ENCODE results near the gene C9orf78. TPM values are rescaled to one million over a fixed set of nuclear protein-coding genes. Genes with fewer than 3 reads are reported as not detected.

Gene C9orf78
- total RNA-seq, 1 experiment from 2014 or later, result 37.5 TPM

- no peak overlapping the region for H4K8ac ChIP-seq (replicated peaks; ENCODE audit: insufficient read length, low read depth, low read length)
- H3K27me3 Mint-ChIP-seq (ENCODE audit: low read depth), result no peaks in the 10 kb centered on the region
- peaks cover 2% of the 10 kb centered on the region; the same call in 1 of the 2 replicates for H3K4me1 ChIP-seq (ENCODE audit: insufficient read depth, low read length)
- H3K4me1 Mint-ChIP-seq, result peaks cover 17 to 26% of the 10 kb centered on the region in 2 experiments
- H2AFZ ChIP-seq (ENCODE audit: low read length), result no peak overlapping the region
- H2BK12ac ChIP-seq (ENCODE audit: insufficient read length, low read depth, low read length), result no peak overlapping the region
- WGBS (ENCODE audit: extremely low coverage, insufficient read length, low lambda C conversion rate), result no CpG with 5 or more reads among the region's 28 CpGs
- H3K79me2 ChIP-seq (ENCODE audit: insufficient read depth, low read length), result no peaks in the 10 kb centered on the region
- H3K27me3 ChIP-seq (ENCODE audit: insufficient read depth, low read length), result no peaks in the 10 kb centered on the region
- no peak overlapping the region for H4K5ac ChIP-seq (ENCODE audit: insufficient read length, low read depth, low read length)
- H2BK120ac ChIP-seq (ENCODE audit: low read depth, low read length, poor library complexity, severe bottlenecking), result no peak overlapping the region
- H3K18ac ChIP-seq (ENCODE audit: insufficient read length, low read depth, low read length), result no peak overlapping the region
- H3K9me3 Mint-ChIP-seq, result no peaks in the 10 kb centered on the region
- no peak overlapping the region for H3T11ph ChIP-seq (ENCODE audit: low read length)
- no peak overlapping the region for H2AK5ac ChIP-seq (ENCODE audit: insufficient read length, low read length)
- H3K56ac ChIP-seq (ENCODE audit: insufficient read length, low read depth, low read length), result no peak overlapping the region
- no peak overlapping the region for H2BK5ac ChIP-seq (ENCODE audit: insufficient read length, low read length)
- no peaks in the 10 kb centered on the region for H4K20me1 ChIP-seq (ENCODE audit: control insufficient read depth, insufficient read depth, insufficient read length)
- peak overlapping the region; percentile 27 to 72 (median 39); a peak in 1 of 7 replicates for H3K27ac Mint-ChIP-seq
- peaks cover 0 to 12% (median 6%) of the 10 kb centered on the region in 3 experiments; a peak in 4 of 7 replicates for H3K36me3 Mint-ChIP-seq (ENCODE audit: insufficient read depth in 1 of 3, low read depth in 3 of 3)
- H3K79me1 ChIP-seq (ENCODE audit: insufficient read depth, low read depth, low read length, poor library complexity, severe bottlenecking), result no peaks in the 10 kb centered on the region
- TF ChIP-seq CTCF (conservative IDR thresholded peaks at IDR 0.05), result no peak
- no peak overlapping the region for H3K27ac ChIP-seq (ENCODE audit: insufficient read length, low read depth, low read length)
- no peak overlapping the region for H3K4me2 ChIP-seq (ENCODE audit: insufficient read depth, insufficient read length, low read length)
- no peak overlapping the region for H3K4ac ChIP-seq (ENCODE audit: low read depth, low read length)
- H3K14ac ChIP-seq (ENCODE audit: insufficient read depth, low read length), result no peak overlapping the region; the same call in 1 of the 2 replicates
- no peak overlapping the region for H3K9ac ChIP-seq (ENCODE audit: extremely low read depth, insufficient read length, low read length)
- H2BK15ac ChIP-seq (ENCODE audit: low read depth, low read length), result no peak overlapping the region
- H3K9me3 ChIP-seq (ENCODE audit: control insufficient read depth, low read depth, low read length), result no peaks in the 10 kb centered on the region
- no peak overlapping the region for H3K23ac ChIP-seq (ENCODE audit: insufficient read length, low read depth, low read length)
- H3K23me2 ChIP-seq (ENCODE audit: insufficient read length, low read depth, low read length, poor library complexity, severe bottlenecking), result no peaks in the 10 kb centered on the region
- H3K4me3 Mint-ChIP-seq, result no peak overlapping the region
- H2BK20ac ChIP-seq (ENCODE audit: low read depth, low read length, poor library complexity, severe bottlenecking), result no peak overlapping the region
- H4K91ac ChIP-seq (ENCODE audit: insufficient read length, low read depth, low read length), result no peak overlapping the region
- DNase-seq, result no peak
Measured at GRCh38 chr9:129880654-129881546, 45.8 kb upstream of the C9orf78 start.
